Endothelial cell of umbilical vein (primary cell): ENCODE measurements around the gene APRT. TPM values are rescaled to one million over a fixed set of nuclear protein-coding genes. Genes with fewer than 3 reads are reported as not detected.

Experiments used
- BruUV-seq: library from RNA; stranded (reverse); fragments of 400-500 nt; replicated peaks from 2 replicates; lab custom pipeline; 2021; lab: Mats Ljungman, UMichigan
- CTCF ChIA-PET: fragments of 300-600, 350-600 bp; sonication (Branson Sonifier 250); formaldehyde crosslinking; loops from one replicate; lab custom pipeline; 2021; ENCODE audit warnings: antibody characterized with exemption, inconsistent platforms; lab: Charles Lee
- POLR2A ChIA-PET: fragments of 300-600, 350-600 bp; sonication (Branson Sonifier 250); formaldehyde crosslinking; loops from one replicate; lab custom pipeline; 2021; ENCODE audit warnings: antibody characterized with exemption, inconsistent platforms; lab: Charles Lee
- DNase-seq: peaks from one replicate; pipeline ENCODE4 v3.0.0-alpha.2; 2011; ENCODE audit warnings: low read depth, low spot score
- FAIRE-seq: peaks from 2 replicates; lab custom pipeline; 2011; peaks lifted over from hg19 to GRCh38; lab: Jason Lieb, UNC
- H2AFZ ChIP-seq: 2 replicates; pipeline ENCODE4 v1.6.0; 2012; ENCODE audit warnings: low read depth, low read length, control low read depth, inconsistent platforms
- H3K27ac ChIP-seq: 2 replicates; pipeline ENCODE4 v1.5.1; 2011; ENCODE audit warnings: low read depth, mild to moderate bottlenecking, control low read depth, low read length, moderate library complexity; ENCODE audit not compliant: insufficient read depth
- H3K27me3 ChIP-seq, 2 experiments: 2 replicates each; pipeline versions ENCODE4 v1.6.0 to v1.6.1; 2011; ENCODE audit warnings: low read length in 2 of 2, mixed read lengths in 1 of 2; ENCODE audit not compliant: control insufficient read depth in 2 of 2, insufficient read depth in 2 of 2
- H3K36me3 ChIP-seq, 2 experiments: 2 replicates in 1 of 2; 3 replicates in 1 of 2; pipeline ENCODE4 v1.5.1; 2011; ENCODE audit warnings: low read length in 2 of 2, mild to moderate bottlenecking in 1 of 2, moderate library complexity in 1 of 2; ENCODE audit not compliant: control insufficient read depth in 2 of 2, insufficient read depth in 2 of 2; ENCODE audit errors: extremely low read depth in 1 of 2
- H3K4me1 ChIP-seq: 3 replicates; pipeline ENCODE4 v1.5.1; 2011; ENCODE audit warnings: mild to moderate bottlenecking, low read length; ENCODE audit not compliant: control insufficient read depth, insufficient read depth; ENCODE audit errors: extremely low read depth
- H3K4me2 ChIP-seq: 2 replicates; pipeline ENCODE4 v1.6.1; 2011; ENCODE audit warnings: low read length, control low read depth, mixed read lengths; ENCODE audit not compliant: insufficient read depth
- H3K4me3 ChIP-seq, 3 experiments: fragments of 200-600 bp in 1 of 3; sonication (generic), shearing (Covaris generic) in 1 of 3; replicated peaks in 1 of 3; 2 replicates each; pipeline ENCODE4 v1.5.1; 2011 to 2016; ENCODE audit warnings: control low read depth in 3 of 3, low read length in 3 of 3, mild to moderate bottlenecking in 2 of 3, inconsistent platforms in 1 of 3, low read depth in 1 of 3, moderate library complexity in 1 of 3; ENCODE audit not compliant: insufficient read depth in 1 of 3
- H3K79me2 ChIP-seq: 2 replicates; pipeline ENCODE4 v1.6.0; 2012; ENCODE audit warnings: low read length, inconsistent platforms; ENCODE audit not compliant: control insufficient read depth, insufficient read depth
- H3K9ac ChIP-seq: replicated peaks from 2 replicates; pipeline ENCODE3; 2011; ENCODE audit warnings: low read length, control low read depth; ENCODE audit not compliant: insufficient read depth; ENCODE audit errors: extremely low read depth
- H3K9me1 ChIP-seq: replicated peaks from 3 replicates; pipeline ENCODE4 v1.6.0; 2011; ENCODE audit warnings: mild to moderate bottlenecking, low read length; ENCODE audit not compliant: control insufficient read depth, insufficient read depth; ENCODE audit errors: extremely low read depth
- H3K9me3 ChIP-seq: replicated peaks from 2 replicates; pipeline ENCODE4 v1.5.1; 2012; ENCODE audit warnings: low read length, inconsistent platforms; ENCODE audit not compliant: control insufficient read depth, insufficient read depth
- H4K20me1 ChIP-seq: replicated peaks from 2 replicates; pipeline ENCODE3; 2011; ENCODE audit warnings: mild to moderate bottlenecking, low read length; ENCODE audit not compliant: control insufficient read depth, insufficient read depth; ENCODE audit errors: extremely low read depth
- EZH2 ChIP-seq: IDR thresholded peaks from 2 replicates; pipeline ENCODE4 v1.6.1; 2012; ENCODE audit warnings: borderline replicate concordance, low read depth, mild to moderate bottlenecking, moderate library complexity, low read length, inconsistent platforms; ENCODE audit not compliant: severe bottlenecking
- FOS ChIP-seq: IDR thresholded peaks from 2 replicates; pipeline ENCODE4 v1.6.1; 2011; ENCODE audit warnings: mild to moderate bottlenecking, low read length, moderate library complexity, borderline replicate concordance; ENCODE audit not compliant: insufficient read depth
- GATA2 ChIP-seq: IDR thresholded peaks from 2 replicates; pipeline ENCODE4 v1.7.0; 2011; ENCODE audit warnings: low read depth, mild to moderate bottlenecking, moderate library complexity, mixed read lengths, low read length; ENCODE audit not compliant: insufficient read length, insufficient read depth
- JUN ChIP-seq: IDR thresholded peaks from 2 replicates; pipeline ENCODE4 v1.6.1; 2011; ENCODE audit warnings: borderline replicate concordance, low read depth; ENCODE audit not compliant: insufficient read length, insufficient read depth
- MYC ChIP-seq: IDR thresholded peaks from one replicate; pipeline ENCODE4 v1.6.1; 2011; ENCODE audit warnings: mild to moderate bottlenecking, low read depth, low read length
- POLR2A ChIP-seq: IDR thresholded peaks from 2 replicates; pipeline ENCODE4 v1.6.1; 2012; ENCODE audit warnings: low read depth, mild to moderate bottlenecking, control low read depth, low read length
- POLR2AphosphoS5 ChIP-seq: IDR thresholded peaks from 2 replicates; pipeline ENCODE4 v1.6.1; 2012; ENCODE audit warnings: low read depth, mild to moderate bottlenecking, control low read depth, low read length, moderate library complexity; ENCODE audit not compliant: insufficient read depth
- dilution Hi-C: fragments of 300-500 bp; cut with MboI; formaldehyde crosslinking; loops from one replicate; pipeline ENCODE4 v1.15.0; 2019; ENCODE audit warnings: low sequenced_read_pairs; ENCODE audit not compliant: extremely low pct_ligation_motif_present
- intact Hi-C: fragments of 100-400 bp; cut with micrococcal nuclease; formaldehyde crosslinking; loops from one replicate; pipeline ENCODE4 v1.10.0; 2022
- polyA plus RNA-seq, 4 experiments: library from polyadenylated mRNA; depleted of rRNA in 3 of 4; stranded (reverse) in 3 of 4; unstranded in 1 of 4; fragments of >200 nt; gene quantifications; 2 replicates each; pipeline versions ENCODE4 v1.2.1 to v1.2.3, GENCODE V29; 2011 to 2012; ENCODE audit warnings: missing spikeins in 1 of 4
- total RNA-seq: library from RNA; stranded (reverse); gene quantifications from 2 replicates; pipeline ENCODE4 v1.2.3, GENCODE V29; 2021
- TF ChIP-seq, protein P1 (sequence below): IDR thresholded peaks from 2 replicates; pipeline ENCODE4 v1.6.1; 2011; ENCODE audit not compliant: insufficient read depth, insufficient read length
- TF ChIP-seq, protein P2 (sequence below), 2 donors: IDR thresholded peaks; 1 replicate in 1 of 2; 2 replicates in 1 of 2; pipeline ENCODE4 v1.5.1; 2011; ENCODE audit warnings: low read length in 2 of 2, mild to moderate bottlenecking in 2 of 2, moderate library complexity in 2 of 2, control low read depth in 1 of 2, inconsistent platforms in 1 of 2, low read depth in 1 of 2; ENCODE audit not compliant: insufficient read depth in 1 of 2; ENCODE audit errors: extremely low read depth in 1 of 2

The APRT gene
- total and polyA plus RNA-seq, 2 donors (not counting 3 experiments of a cell fraction or from before 2014, with no cell fraction given): 143 to 152 TPM

DNA sequence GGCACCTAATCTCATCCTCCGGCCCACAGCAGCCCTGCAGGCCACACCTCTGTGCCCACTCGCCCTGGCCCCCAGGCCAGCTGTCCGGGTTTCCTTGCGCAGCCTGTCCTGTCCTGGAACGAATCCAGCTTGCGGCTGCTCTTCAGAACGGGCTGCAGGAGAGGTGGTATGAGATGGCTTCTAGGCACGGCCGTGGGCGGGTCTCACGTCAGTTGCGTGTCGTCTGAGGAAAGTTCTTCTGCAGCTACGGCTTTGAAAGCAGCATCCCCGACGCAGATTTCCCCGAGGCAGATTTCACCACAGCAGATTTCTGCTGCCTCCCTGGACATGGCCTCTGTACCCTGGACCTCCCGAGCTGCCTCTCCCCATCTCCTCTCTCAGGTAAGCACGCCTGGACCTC is 26.8 kb upstream of the APRT start:
- Histone ChIP-seq H3K9me1 (no peaks in the 10 kb centered on the region), H3K4me1 (no peaks in the 10 kb centered on the region), H3K36me3 (peaks cover 0 to 13% of the 10 kb centered on the region in 2 experiments), H3K4me2 (no peak overlapping the region), H3K9me3 (no peaks in the 10 kb centered on the region), H4K20me1 (no peaks in the 10 kb centered on the region), H3K4me3 (no peak overlapping the region), H3K79me2 (no peaks in the 10 kb centered on the region), H2AFZ (no peak overlapping the region), H3K27ac (no peak overlapping the region), H3K9ac (no peak overlapping the region), H3K27me3 (no peaks in the 10 kb centered on the region)
- dilution Hi-C loops (no loop called here), intact Hi-C loops (no loop called here)
- BruUV-seq: no TSS peak
- CTCF ChIA-PET: no interaction called here
- POLR2A ChIA-PET: no interaction called here
- FAIRE-seq: no peak
- TF ChIP-seq, protein P1, sequence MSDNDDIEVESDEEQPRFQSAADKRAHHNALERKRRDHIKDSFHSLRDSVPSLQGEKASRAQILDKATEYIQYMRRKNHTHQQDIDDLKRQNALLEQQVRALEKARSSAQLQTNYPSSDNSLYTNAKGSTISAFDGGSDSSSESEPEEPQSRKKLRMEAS: no peak
- TF ChIP-seq JUN (no peak), GATA2 (no peak), EZH2 (no peak), MYC (no peak), POLR2A (no peak), POLR2AphosphoS5 (no peak), FOS (no peak)
- TF ChIP-seq, protein P2, sequence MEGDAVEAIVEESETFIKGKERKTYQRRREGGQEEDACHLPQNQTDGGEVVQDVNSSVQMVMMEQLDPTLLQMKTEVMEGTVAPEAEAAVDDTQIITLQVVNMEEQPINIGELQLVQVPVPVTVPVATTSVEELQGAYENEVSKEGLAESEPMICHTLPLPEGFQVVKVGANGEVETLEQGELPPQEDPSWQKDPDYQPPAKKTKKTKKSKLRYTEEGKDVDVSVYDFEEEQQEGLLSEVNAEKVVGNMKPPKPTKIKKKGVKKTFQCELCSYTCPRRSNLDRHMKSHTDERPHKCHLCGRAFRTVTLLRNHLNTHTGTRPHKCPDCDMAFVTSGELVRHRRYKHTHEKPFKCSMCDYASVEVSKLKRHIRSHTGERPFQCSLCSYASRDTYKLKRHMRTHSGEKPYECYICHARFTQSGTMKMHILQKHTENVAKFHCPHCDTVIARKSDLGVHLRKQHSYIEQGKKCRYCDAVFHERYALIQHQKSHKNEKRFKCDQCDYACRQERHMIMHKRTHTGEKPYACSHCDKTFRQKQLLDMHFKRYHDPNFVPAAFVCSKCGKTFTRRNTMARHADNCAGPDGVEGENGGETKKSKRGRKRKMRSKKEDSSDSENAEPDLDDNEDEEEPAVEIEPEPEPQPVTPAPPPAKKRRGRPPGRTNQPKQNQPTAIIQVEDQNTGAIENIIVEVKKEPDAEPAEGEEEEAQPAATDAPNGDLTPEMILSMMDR (IDR thresholded peaks at IDR 0.05; ENCODE audit: extremely low read depth in 1 of 2, insufficient read depth in 1 of 2, low read depth in 1 of 2, low read length in 2 of 2): no peak
- DNase-seq: no peak
